Activated naive CD8-positive, alpha-beta T cell treated with anti-CD3 and anti-CD28 coated beads for 36 hours (primary cell): ENCODE data around the gene EBF3. TPM values are rescaled to one million over a fixed set of nuclear protein-coding genes. Genes with fewer than 3 reads are reported as not detected.
"Not testable (repeated sequence)": the region's sequence is repeated elsewhere in the genome, so short reads cannot be mapped to it uniquely, and the experiment has no call there.

Source experiments
- DNase-seq: peaks from one replicate; pipeline ENCODE4 v3.0.0; 2021
- H3K27ac Mint-ChIP-seq: one replicate; pipeline ENCODE4 v1.8.0; 2022; ENCODE audit warnings: mild to moderate bottlenecking, moderate library complexity, mixed read lengths
- H3K27me3 Mint-ChIP-seq: one replicate; pipeline ENCODE4 v1.8.0; 2022; ENCODE audit warnings: mild to moderate bottlenecking, mixed read lengths
- H3K36me3 Mint-ChIP-seq: one replicate; pipeline ENCODE4 v1.8.0; 2021; ENCODE audit warnings: mild to moderate bottlenecking, mixed read lengths
- H3K4me1 Mint-ChIP-seq: one replicate; pipeline ENCODE4 v1.8.0; 2021; ENCODE audit warnings: mixed read lengths
- H3K4me3 Mint-ChIP-seq: one replicate; pipeline ENCODE4 v1.8.0; 2022; ENCODE audit warnings: mild to moderate bottlenecking, moderate library complexity, mixed read lengths
- H3K9me3 Mint-ChIP-seq: one replicate; pipeline ENCODE4 v1.8.0; 2022; ENCODE audit warnings: mixed read lengths
- total RNA-seq, 2 experiments: library from RNA; stranded (reverse); gene quantifications; one replicate each; pipeline ENCODE4 v1.2.3, GENCODE V29; 2021

The EBF3 gene
- total RNA-seq, 2 experiments from 2014 or later = not detected

DNA sequence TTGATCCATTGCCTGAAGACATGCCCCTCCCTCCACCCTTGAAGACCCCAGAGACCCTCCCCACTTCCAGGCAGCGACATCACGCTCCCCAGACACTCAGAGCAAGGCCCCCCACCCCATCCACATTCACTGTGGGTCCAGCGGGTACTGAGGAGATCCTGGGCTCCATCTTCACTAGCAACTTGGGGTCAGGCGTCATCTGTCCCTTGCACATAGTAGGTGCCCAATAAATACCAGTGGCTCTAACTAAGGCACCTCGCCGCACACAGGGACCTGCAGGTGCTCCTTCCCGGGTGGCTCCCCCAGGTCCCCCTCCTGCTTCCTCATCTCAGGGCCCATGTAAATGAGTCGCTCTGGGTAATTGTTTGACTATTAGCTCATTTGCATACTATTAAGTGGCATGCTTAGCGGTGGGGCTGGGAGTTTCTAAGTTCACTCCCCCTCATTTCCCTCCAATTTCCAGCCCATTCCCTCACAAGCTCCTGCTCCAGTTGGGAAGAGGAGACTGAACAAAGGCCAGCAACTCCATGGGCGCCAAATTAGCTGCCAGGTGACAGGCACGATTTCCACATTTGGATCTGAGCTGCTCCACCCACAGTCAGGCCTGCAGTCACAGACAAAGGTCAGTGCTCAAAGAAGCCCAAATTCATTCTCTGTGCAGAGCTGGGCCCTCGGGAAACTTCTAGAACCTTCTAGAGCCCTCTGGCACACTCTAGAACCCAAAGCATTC, 29.7 kb downstream of the EBF3 start:
- Mint-ChIP-seq H3K27ac (no peak overlapping the region), H3K9me3 (no peaks in the 10 kb centered on the region), H3K4me3 (no peak overlapping the region), H3K27me3 (no peaks in the 10 kb centered on the region), H3K4me1 (no peaks in the 10 kb centered on the region), H3K36me3 (no peaks in the 10 kb centered on the region)
- DNase-seq = no peak

DNA sequence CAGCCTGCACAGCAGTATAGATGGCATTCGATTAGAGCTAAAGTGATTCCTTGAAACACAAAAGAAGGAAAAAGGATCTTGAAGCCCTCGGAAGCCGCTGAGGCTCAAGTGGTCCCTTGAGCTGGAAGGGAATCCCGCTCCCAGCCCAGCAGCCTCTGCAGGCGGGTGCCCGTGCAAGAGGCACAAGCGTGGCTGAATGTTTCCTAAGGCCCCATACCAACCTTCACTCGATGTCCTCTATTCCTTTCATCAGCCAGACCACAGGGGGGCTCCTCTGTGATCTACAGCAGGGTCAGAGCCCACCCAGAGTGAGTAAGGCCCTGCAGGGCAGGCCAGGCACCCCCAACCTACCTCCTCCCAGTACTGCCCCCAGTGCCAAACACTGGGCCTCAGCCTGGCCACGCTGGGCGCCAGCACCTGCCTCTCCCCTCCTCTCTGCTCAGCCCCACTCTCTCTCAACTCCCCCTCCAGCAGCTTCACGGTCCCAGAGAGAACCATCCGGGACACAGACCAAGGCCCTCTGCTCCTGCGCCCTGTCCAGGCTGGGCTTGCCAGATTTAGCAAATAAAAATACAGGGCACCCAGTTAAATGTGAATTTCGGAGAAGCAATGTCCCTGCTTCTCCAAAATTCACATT, 30.5 kb downstream of the EBF3 start:
- no peak overlapping the region for H3K4me3 Mint-ChIP-seq
- H3K27me3 Mint-ChIP-seq = no peaks in the 10 kb centered on the region
- no peaks in the 10 kb centered on the region for H3K36me3 Mint-ChIP-seq
- H3K27ac Mint-ChIP-seq = no peak overlapping the region
- no peaks in the 10 kb centered on the region for H3K9me3 Mint-ChIP-seq
- no peak for DNase-seq
- no peaks in the 10 kb centered on the region for H3K4me1 Mint-ChIP-seq

- Mint-ChIP-seq H3K9me3 (no peaks in the 10 kb centered on the region), H3K4me3 (no peak overlapping the region), H3K4me1 (no peaks in the 10 kb centered on the region), H3K36me3 (no peaks in the 10 kb centered on the region), H3K27me3 (no peaks in the 10 kb centered on the region), H3K27ac (no peak overlapping the region)
- DNase-seq = no peak
Observed at GRCh38 chr10:129932751-129933433, 31.2 kb downstream of the EBF3 start.

- no peaks in the 10 kb centered on the region for H3K36me3 Mint-ChIP-seq
- no peaks in the 10 kb centered on the region for H3K4me1 Mint-ChIP-seq
- no peak overlapping the region for H3K4me3 Mint-ChIP-seq
- DNase-seq = no peak
- H3K27ac Mint-ChIP-seq = no peak overlapping the region
- H3K9me3 Mint-ChIP-seq = no peaks in the 10 kb centered on the region
- H3K27me3 Mint-ChIP-seq = no peaks in the 10 kb centered on the region
Observed at GRCh38 chr10:129932182-129932581, 31.9 kb downstream of the EBF3 start.

GRCh38 chr10:129929343-129930292, 34.5 kb downstream of the EBF3 start:
- Mint-ChIP-seq H3K27me3 (no peaks in the 10 kb centered on the region), H3K9me3 (no peaks in the 10 kb centered on the region), H3K4me1 (no peaks in the 10 kb centered on the region), H3K4me3 (no peak overlapping the region), H3K27ac (no peak overlapping the region), H3K36me3 (no peaks in the 10 kb centered on the region)
- DNase-seq = no peak

- Mint-ChIP-seq H3K27ac (no peak overlapping the region), H3K4me1 (no peaks in the 10 kb centered on the region), H3K36me3 (no peaks in the 10 kb centered on the region), H3K27me3 (no peaks in the 10 kb centered on the region), H3K9me3 (no peaks in the 10 kb centered on the region), H3K4me3 (no peak overlapping the region)
- DNase-seq = no peak
Observed at GRCh38 chr10:129927351-129928120, 36.5 kb downstream of the EBF3 start.

GRCh38 chr10:129926066-129927055, 37.7 kb downstream of the EBF3 start:
- no peak for DNase-seq
- no peaks in the 10 kb centered on the region for H3K9me3 Mint-ChIP-seq
- no peak overlapping the region for H3K4me3 Mint-ChIP-seq
- no peak overlapping the region for H3K27ac Mint-ChIP-seq
- H3K36me3 Mint-ChIP-seq = no peaks in the 10 kb centered on the region
- no peaks in the 10 kb centered on the region for H3K4me1 Mint-ChIP-seq
- no peaks in the 10 kb centered on the region for H3K27me3 Mint-ChIP-seq

- no peak for DNase-seq
- no peak overlapping the region for H3K4me3 Mint-ChIP-seq
- H3K27ac Mint-ChIP-seq = no peak overlapping the region
- H3K27me3 Mint-ChIP-seq = no peaks in the 10 kb centered on the region
- H3K4me1 Mint-ChIP-seq = no peaks in the 10 kb centered on the region
- H3K36me3 Mint-ChIP-seq = no peaks in the 10 kb centered on the region
- no peaks in the 10 kb centered on the region for H3K9me3 Mint-ChIP-seq
Observed at GRCh38 chr10:129924375-129925085, 39.5 kb downstream of the EBF3 start.

GRCh38 chr10:129922598-129923123, 41.4 kb downstream of the EBF3 start:
- Mint-ChIP-seq H3K36me3 (no peaks in the 10 kb centered on the region), H3K9me3 (no peaks in the 10 kb centered on the region), H3K27me3 (no peaks in the 10 kb centered on the region), H3K27ac (no peak overlapping the region), H3K4me3 (no peak overlapping the region), H3K4me1 (no peaks in the 10 kb centered on the region)
- no peak for DNase-seq

DNA sequence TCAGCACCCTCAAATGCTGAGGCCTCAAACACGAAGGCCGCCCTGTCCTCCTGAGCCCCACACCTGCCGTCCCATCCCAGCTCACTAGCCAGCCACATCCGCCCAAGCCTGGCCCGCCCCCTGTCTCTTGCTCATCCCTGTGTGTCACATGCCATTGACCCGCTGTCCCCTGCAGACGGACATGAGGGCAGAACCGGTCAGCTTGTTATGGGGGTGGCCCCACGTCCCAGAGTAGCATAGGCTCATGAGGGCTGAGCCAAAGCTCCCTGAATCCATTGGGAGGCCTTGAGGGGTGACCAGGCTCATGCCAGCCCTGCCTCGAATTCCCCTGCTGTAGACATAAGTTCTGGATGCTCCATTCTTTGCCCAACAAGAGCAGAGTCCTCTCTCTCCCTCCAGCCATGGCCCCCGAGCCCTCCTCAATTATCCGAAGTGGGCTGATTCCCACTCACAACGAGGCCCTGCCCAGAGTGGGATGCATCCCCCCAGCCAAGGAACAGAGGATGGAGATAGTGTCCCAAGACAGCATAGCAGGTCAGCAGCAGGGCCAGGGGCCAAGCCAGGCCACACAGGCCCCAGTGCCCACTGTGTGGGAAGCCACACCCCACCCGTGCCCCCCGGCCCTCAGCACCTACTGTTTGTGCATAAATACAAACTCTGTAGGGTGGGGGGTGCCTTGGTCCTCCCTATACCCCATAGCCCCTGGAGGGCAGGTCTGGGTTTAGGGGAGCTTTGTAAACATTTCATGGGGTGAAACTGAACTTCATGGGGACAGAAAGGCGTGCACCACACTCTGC, 42.1 kb downstream of the EBF3 start:
- Mint-ChIP-seq H3K4me3 (no peak overlapping the region), H3K36me3 (no peaks in the 10 kb centered on the region), H3K9me3 (no peaks in the 10 kb centered on the region), H3K27ac (no peak overlapping the region), H3K27me3 (no peaks in the 10 kb centered on the region), H3K4me1 (no peaks in the 10 kb centered on the region)
- no peak for DNase-seq

GRCh38 chr10:129921065-129921670, 42.9 kb downstream of the EBF3 start:
- Mint-ChIP-seq H3K4me1 (no peaks in the 10 kb centered on the region), H3K27ac (no peak overlapping the region)

DNA sequence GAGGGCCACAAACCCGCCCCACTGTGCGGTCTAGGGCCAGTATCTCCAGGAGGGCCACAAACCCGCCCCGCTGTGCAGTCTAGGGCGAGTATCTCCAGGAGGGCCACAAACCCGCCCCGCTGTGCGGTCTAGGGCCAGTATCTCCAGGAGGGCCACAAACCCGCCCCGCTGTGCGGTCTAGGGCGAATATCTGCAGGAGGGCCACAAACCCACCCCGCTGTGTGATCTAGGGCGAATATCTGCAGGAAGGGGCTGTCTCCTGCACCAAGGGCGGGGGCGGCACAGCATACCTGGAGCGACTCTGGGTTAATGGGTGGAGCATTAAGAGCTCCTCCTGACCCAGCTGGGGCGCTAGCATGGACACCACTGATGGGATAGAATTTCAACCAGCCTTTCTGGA, 43.9 kb downstream of the EBF3 start:
- not testable (repeated sequence) for H3K27me3 Mint-ChIP-seq, H3K4me1 Mint-ChIP-seq, DNase-seq, H3K9me3 Mint-ChIP-seq, H3K4me3 Mint-ChIP-seq, H3K27ac Mint-ChIP-seq, H3K36me3 Mint-ChIP-seq

More at GRCh38 chr10:129921065-129921670, 42.9 kb downstream of the EBF3 start:
- H3K4me3 Mint-ChIP-seq = no peak overlapping the region
- no peaks in the 10 kb centered on the region for H3K36me3 Mint-ChIP-seq
- DNase-seq = no peak
- H3K9me3 Mint-ChIP-seq = no peaks in the 10 kb centered on the region
- no peaks in the 10 kb centered on the region for H3K27me3 Mint-ChIP-seq
